ENCODE measurements around the gene DLG1.

The DLG1 gene

DNA sequence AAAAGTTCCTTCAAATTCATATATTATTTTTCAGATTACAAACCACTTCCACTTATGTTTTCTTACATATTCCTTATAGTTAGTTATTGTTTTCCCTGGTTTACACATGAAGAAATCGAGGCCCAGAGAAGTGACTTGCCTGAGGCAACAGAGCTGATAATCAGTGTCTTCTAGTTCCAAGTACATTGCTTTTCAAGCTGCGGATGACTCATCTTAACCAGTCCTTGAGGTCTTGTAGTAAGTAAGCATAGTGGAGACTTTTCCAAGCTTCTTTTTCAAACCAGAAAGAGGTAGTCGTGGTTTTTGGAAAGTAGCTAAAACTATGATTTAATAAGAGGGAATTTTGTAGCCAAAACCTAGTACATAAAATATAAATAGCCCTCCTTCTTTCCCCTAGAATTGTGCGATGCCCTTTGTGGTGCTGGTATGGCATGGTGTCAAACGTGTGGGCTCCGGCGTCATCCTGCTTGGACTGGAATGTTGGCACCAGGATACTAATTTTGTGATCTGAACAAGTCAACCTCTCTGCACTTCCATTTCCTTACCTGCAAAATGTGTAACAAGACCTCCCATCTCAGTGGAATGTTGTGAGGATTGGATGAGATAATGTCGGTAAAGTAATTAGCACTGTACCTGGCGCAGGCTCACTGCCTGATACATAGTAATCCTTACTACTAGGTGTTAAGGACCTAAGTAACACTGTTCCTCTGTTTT, 19.0 kb upstream of the DLG1 start:
- DNase-seq (ENCODE audit: low read depth) = no peak

DNA sequence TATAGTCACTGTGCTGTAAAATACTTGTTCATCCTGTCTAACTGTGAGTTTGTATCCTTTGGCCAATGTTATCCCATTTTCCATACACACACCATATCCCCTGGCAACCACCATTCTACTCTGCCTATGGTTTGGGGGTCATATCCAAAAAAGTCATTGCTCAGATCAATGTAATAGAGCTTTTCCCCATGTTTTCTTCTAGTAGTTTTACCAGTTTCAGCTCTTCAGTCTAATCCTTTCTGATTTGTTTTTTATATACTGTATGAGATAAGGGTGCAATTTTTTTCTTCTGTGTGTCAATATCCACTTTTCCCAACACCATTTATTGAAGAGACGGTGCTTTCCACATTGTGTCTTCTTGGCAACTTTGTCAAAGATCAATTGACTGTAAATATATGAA, 14.0 kb upstream of the DLG1 start:
- no peak for DNase-seq (ENCODE audit: low read depth)

DNA sequence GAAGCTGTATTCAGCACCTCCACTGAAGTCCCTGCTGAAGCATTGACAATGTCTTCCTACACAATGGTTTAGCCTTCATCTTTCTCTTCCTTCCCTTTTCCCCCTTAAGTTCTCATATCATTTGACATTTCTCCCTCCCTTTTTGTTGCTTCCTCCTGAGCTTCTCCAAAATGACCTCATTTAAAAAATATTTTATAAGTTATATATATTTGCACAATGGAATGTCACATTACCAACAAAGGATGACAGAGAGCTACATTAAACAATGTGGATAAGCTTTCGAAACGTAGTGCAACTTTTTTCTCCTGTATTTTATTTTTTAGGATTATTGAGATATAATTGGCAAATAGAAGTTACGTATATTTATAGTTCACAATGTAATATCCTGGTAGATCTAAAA, 13.2 kb upstream of the DLG1 start:
- DNase-seq (ENCODE audit: low read depth) = no peak

DNA sequence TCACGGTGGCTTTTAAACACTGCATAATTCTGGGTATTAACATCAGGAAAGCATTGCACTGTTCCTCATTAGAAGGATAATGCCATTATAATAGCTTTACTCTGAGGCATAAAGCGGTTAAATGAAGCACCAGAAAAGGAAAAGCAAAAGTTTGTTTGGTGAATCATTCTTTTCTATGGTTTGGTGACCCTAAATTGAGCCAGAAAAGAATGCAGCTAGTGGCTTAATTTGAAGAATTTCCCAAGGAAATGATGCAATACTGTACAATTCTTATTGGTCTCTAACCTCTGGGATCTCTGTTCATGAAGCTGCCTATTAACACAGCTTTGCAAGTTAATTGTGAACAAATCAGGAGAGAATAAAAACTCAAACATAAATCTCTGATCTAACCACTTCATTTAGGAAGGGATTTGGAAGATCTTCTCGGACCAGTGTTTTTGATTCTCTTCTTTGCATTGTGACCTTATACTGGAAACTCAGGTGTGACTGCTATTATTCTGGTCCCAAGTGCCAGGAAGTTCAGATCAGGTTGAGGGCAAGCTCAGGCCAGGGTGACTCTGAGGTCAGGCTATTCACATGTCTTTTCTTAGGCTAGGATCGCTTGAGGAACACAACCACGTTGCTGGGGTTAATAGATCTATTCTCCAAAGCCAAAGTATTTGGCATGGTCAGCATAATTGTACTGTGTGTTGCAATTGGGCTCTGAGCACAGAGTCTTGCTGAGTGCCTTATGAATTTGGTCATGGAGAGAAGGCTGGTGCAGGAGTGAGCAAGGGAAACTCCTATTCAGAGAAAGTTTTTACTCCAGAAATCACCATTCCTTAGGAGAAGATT, 11.3 kb upstream of the DLG1 start:
- DNase-seq (ENCODE audit: low read depth) = no peak

DNA sequence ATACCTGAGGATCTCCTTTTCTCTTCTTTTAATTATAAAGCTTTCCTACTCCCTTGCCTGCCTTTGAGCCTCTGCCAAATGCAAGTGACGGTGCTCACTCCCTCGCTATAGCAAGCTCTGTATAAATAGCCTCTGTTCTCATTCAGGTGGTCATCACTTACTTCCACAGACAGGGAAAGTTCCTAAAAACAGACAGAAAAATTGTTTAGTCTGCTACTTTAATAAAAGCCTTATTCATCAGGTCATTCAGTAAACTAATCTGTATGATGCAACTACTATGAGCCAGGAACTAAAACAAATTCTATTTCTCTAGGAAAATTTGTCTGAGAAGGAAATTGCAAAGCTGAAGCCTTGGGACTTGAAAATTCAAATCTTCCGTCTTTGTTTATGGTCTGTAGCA, 10.2 kb upstream of the DLG1 start:
- DNase-seq (ENCODE audit: low read depth) = no peak

DNA sequence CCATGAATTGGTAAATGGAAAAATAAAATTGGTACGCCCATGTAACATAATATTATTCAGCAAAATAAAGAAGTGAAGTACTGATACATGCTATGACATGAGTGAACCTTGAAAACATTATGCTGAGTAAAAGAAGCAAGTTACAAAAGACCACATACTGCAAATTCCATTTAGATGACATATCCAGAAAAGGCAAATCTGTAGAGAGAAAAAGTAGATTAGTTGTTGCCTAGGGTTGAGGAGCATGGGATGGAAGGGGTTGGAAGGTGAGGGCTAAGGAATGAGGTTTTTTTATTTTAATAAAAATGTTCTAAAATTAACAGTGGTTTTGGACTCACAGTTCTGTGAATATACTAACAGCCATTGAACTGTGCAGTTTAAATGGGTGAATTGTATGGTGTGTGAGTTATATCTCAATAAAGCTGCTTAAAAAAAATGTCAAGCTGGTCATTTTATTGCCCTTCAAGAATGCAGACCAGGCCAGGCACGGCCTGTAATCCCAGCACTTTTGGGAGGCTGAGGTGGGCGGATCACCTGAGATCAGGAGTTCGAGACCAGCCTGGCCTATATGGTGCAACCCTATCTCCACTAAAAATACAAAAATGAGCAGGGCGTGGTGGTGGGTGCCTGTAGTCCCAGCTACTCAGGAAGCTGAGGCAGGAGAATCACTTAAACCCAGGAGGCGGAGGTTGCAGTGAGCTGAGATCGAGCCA, 8.1 kb upstream of the DLG1 start:
- DNase-seq (ENCODE audit: low read depth) = no peak

DNA sequence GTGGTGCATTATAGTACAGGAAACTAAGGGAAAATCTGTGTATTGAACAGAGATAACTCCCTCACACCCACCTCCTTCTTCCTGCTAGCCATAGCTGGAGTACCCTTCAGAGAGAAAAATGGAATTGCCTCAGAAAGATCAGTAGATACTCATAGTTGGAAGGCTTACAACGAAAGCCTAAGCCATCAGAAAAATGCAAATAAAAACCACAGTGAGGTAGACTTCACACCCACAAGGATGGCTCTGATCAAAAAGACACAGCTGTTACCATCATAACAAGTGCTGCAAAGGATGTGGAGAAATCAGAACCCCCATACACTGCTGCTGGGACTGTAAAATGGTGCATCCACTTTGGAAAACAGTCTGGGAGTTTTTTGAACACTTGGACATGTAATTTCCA, 7.4 kb upstream of the DLG1 start:
- DNase-seq (ENCODE audit: low read depth) = no peak

DNA sequence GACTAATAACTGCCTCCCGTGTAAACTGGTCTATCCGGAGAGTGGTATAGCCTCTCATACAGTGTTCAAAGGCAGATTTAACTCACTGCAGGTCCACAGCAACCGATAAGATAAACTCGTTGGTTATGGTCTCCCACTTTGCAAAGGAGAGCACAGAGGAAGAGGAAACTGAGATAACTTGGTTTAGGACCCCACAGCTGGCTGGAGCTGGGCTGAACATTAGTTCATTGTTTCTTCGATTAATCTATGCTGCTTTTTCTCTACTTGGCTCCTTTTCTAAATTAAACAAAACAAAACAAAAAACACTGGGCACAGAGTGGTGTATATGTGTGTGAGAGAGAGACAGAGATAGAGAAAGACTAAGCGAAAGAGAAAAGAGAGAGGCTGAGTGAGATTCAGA, 5.0 kb upstream of the DLG1 start:
- DNase-seq (ENCODE audit: low read depth) = no peak

DNA sequence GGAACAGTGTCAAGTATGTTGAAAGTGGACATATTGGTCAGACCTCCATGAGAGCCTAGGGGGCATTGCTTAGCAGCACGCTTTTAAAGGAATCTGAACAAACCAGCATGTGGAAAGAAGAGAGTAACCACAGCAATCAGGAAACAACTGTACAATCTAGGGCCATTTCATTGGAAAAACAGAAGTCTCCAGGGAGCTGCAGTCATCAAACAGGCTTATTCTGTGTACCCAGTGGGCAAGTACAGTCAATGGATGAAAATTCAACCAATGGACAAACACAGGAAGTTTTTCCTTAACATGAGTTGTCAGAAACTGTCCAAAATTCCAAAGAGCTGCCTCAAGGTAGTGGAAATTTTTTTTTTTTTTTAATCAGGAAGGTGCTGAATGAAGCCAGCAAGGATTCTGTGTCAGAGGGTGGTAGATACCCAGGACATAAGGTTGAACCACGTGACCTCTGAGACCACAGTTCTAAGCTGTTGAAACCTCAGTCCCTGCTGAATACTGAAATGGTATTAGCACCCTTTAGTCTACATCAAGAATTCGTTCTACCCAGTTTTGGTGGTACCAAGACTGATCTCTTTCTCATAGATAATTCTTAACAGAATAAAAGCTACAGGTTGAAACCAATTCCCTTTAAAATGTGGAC, 4.4 kb upstream of the DLG1 start:
- DNase-seq (ENCODE audit: low read depth) = no peak

DNA sequence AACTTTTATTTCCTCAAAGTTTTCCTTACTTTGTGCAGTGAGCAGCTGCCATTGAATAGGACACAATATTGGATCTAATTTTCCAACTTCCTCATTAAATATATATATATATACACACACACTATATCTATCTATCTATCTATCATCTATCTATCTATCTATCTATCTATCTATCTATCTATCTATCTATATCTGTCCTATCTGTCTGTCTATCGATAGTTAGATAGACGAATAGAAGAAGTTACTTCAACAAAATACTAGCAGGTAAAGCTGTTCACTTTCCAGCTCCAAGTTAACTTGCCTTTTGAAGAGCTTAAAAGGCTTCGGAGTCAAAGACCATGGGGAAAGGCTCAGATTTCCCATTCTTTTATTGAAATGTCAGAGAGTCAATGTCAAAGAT, 3.6 kb upstream of the DLG1 start:
- no peak for DNase-seq (ENCODE audit: low read depth)

DNA sequence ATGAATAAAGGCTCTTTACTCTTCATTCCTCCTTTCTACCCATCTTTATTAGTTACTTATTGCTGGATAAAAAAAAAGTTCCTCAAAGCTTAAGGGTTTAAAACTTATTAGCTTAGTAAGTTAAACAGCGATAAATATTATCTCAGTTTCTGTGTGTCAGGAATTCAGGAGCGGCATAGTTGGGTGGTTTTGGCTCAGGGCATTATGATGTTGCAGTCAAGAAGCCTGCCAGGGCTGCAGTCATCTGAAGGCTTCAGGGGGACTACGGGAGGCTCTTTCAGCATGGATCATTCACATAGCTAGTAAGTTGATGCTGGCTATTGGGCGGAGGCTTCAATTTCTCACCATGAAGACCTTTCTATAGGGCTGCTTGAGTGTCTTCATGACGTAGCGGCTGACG, 1.9 kb upstream of the DLG1 start:
- DNase-seq (ENCODE audit: low read depth) = no peak

DNA sequence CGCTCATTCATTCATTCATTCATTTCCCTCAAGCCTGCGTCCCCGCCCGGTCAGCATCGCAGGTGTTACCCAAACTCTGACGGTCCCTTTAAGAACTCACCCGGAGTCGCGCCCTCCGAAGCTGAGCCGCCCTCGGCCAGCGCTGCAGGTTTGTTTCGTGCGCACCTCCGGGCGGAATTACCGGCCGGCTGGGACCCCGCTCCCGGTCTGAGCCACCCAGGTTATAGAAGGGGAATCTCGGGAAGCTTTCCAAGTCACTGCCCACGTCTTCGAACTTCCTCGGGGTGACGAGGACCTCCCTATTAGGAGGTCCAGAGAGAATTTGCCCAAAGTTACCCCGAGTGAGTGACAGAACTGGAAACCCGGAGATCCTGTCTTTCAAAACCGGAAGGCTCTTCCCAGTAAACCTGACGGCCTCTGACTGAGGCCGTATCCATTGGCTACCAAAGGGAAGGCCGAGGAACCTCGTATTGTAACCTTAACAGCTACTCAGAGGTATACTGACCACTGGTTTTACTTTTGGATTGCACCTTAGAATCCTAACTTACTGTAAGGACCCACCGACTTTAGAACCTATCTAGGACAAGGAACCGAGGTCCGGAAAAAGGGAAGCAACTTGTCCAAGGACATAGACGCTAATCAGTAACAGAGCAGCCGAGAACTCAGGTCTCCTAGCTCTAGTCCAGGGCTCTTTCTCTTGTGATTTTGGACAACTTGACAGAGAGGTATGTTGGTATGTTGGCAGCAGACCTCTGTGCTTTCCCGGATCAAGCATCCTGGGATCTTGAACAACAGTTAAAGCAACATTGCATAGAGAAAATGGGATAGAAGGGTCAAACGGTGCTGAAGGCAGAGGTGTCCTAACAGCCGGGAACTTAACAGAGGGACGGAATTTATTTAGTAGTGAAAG, 788 bp upstream of the DLG1 start:
- no peak for DNase-seq (ENCODE audit: low read depth)

DNA sequence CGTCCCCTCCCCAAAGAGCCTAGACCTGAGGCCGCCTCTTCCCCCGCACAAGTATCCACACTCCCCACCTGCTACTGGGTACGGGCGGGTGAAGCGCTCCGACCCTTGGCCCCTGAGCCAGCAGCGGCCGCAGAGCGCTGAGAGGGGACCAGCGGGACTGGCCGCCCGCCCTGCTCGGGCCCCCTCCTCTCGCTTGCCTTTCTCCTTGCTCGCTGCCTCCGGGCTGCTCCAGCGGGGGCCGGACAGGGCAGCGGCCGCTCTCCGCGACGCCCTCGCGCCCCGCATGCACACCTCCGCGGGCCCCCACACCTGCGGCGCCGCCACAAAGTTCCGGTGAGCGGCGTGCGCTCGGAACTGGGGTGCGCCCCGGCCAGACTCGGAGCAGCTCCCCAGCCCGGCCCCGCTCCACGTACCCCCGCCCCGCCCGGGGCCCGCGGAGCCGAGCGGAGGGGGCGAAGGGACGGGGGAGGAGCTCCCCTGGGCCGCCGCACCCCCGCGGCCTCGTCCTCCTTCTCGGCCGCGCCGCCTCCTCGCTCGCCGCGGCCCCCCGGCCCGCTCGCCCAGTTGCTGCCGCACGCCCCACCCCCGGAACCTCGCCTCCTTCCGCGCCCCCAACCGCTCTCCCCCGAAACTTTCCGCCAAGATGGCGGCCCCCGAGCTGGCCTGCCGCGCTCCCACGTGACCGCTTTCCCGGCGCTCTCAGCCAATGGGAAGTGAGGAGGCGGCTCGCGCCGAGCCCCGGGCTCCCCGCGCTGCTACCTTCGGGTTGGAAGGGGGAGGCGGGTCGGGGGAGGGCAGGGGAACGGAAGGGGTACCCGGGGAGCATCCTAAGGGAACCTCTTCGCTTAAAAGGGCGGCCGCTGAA, 704 bp downstream of the DLG1 start:
- DNase-seq (ENCODE audit: low read depth) = peak; percentile 74

DNA sequence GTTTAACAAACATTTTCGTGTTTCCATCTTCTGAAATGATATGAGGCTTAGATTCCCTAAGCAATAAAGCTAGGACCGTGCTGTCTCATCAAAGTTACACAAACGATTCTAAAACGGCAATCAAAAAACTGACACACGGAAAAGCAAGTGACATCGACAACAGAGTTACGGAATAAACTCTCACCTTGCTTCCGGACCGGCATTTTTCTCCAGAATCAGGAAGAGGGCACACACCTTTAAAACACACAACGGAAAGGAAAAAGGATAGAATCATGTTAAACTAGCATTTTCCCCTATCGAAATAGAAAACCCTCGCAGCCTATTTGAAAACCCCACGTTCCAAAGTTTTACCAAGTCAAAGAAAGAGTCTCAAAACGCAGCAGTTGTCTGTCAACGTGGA, 1.4 kb downstream of the DLG1 start:
- DNase-seq (ENCODE audit: low read depth) = no peak

DNA sequence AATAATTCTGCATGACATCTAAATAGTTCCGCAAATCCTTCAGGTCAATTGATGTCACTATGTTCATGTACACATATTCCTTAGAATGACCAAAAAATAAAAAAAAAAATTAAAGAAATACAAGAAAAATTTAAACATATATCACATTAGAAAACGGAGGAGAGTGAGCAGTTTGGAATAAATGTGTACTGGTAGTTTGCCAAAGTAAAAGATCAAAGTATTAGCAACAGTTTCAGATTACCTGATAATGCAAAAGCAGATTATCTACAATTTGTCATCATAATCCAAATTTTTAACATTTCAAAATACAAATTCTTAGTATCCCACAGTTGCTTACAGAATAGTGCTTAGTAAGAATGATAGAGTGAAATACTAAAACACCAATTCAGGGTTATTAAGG, 1.9 kb downstream of the DLG1 start:
- no peak for DNase-seq (ENCODE audit: low read depth)

DNA sequence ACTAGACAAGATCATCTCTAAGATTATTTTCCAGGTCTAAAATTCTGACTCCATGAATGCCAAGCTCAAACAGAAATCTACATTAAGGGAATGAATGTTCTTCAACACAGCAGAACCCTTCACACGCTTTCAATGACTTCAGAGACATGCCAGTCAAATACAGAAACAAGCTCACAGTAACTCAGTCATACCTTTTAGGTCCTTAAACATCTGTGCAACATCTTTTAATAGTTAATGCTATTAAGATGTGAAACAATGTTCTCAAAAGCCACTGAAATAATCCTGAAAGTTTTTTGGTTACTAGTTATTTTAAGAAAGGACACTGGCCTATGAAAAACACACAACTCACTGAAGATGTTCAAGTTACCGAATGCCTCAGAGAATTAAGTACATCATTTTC, 2.5 kb downstream of the DLG1 start:
- no peak for DNase-seq (ENCODE audit: low read depth)

DNA sequence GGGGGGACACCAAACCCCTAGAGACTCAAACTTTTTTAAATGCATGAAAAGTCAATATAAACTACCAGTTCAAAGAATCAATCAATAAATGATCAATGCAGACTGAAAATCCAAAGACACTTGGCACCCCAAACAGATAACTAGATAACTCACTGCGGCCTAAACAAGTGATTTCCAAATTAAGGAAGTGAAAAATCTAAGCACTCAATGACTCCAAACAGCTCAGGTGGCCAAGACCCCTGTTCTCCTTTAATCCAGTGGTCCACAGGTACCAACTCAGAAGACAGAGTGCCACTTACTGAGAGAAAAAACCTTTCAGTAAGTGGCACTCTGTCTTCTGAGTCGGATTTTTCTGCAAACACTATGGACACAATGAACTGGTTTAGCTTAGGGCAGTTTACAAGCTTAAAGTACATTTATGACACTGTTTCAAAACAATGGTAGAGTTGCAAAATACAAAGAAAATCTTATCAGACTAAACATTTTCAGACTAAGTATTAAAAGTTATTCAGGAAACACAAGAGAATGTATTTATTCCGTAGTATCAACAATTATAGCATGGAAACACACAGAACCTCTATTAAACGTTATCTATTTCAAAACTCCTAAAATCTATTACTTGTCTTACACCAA, 4.7 kb downstream of the DLG1 start:
- no peak for DNase-seq (ENCODE audit: low read depth)

DNA sequence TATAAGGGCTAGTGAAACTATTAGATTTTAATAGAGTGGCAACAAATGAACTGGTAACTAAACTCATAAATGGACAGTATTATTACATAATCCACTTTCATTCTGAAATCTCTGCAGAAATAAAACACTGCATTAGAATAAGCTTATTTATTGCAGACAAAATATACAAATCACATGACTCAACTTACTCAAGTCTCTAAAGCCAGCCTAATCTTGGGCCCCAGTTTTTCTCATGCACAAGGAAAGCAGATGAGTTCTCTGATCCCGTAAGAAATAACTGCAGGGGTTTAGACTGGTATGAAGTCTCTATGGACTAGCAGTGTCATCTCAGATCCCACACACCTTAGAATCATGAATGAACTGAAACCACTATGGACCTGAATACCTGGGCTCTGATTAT, 5.8 kb downstream of the DLG1 start:
- DNase-seq (ENCODE audit: low read depth) = no peak

DNA sequence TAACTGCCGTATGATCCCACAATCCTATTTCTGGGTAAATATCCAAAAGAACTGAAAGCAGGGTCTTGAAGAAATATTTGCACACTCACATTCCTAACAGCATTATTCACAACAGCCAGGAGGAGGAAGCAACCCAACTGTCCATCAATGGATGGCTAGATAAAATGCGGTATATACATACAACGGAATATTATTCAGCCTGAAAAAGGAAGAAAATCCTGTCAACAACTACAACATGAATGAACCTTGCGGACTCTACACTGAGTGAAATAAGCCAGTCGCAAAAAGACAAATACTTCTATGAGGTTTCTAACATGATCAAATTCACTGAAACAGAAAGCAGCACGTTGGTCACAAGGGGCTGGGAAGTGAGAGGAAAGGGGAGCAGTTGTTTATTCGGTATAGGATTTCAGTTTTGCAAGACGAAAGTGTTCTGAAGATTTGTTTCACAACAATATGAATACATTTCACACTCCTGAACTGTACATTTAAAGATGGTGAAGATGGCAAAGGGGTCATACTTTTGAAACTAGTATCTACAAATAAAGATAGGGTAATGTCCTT, 6.2 kb downstream of the DLG1 start:
- no peak for DNase-seq (ENCODE audit: low read depth)

DNA sequence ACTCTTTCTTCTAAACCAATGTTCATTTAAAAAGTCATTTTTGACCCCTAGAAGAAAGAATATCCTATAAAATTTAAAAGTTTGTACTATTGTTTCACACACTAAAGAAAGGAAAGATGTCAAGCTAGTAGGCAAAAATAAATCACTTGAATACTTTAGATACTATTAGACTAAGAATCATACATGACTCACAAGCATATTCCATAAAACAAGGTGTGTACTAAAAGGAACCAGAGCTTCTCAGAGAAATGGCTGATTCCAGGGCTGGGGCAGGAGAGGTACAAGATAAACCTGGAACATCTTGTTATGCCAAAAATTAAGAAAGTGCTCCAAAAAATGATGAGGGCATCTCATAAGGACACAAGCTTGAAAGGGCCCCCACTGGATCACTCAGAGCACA, 8.7 kb downstream of the DLG1 start:
- DNase-seq (ENCODE audit: low read depth) = no peak
